C4-2B (cell line): ENCODE data around the gene XAGE1A.
"Not testable (repeated sequence)": the region's sequence is repeated elsewhere in the genome, so short reads cannot be mapped to it uniquely, and the experiment has no call there.

ENCODE experiments used
- H3K27ac ChIP-seq: fragments of 450-650 bp; 2 replicates; pipeline ENCODE4 v1.5.1; 2017
- ZFX ChIP-seq: fragments of 450-650 bp; IDR thresholded peaks from 2 replicates; pipeline ENCODE4 v1.6.1; 2017
- TF ChIP-seq, protein P1 (sequence below): fragments of 450-650 bp; conservative IDR thresholded peaks from 2 replicates; pipeline ENCODE4 v1.5.1; 2017; ENCODE audit warnings: mild to moderate bottlenecking

The XAGE1A gene

DNA sequence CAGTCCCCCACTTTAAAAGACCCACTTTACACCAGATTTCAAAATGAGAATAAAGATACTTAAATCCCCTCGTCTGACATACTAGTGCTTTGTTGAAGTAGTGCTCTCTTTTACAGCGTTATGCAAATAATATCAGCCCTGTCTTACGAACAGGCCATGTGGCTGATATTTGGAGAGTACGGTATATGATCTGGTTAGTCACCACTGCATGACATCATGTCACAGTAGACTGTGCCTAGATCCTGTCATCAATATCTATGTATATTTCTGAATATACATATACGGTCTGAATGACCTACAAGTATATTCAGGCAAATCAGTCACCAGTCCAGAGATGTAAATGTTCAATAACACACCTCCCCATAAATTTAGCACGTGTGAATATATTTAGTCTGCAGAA lies 46.7 kb downstream of the XAGE1A start:
- no peak for TF ChIP-seq ZFX
- TF ChIP-seq, protein P1, sequence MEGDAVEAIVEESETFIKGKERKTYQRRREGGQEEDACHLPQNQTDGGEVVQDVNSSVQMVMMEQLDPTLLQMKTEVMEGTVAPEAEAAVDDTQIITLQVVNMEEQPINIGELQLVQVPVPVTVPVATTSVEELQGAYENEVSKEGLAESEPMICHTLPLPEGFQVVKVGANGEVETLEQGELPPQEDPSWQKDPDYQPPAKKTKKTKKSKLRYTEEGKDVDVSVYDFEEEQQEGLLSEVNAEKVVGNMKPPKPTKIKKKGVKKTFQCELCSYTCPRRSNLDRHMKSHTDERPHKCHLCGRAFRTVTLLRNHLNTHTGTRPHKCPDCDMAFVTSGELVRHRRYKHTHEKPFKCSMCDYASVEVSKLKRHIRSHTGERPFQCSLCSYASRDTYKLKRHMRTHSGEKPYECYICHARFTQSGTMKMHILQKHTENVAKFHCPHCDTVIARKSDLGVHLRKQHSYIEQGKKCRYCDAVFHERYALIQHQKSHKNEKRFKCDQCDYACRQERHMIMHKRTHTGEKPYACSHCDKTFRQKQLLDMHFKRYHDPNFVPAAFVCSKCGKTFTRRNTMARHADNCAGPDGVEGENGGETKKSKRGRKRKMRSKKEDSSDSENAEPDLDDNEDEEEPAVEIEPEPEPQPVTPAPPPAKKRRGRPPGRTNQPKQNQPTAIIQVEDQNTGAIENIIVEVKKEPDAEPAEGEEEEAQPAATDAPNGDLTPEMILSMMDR, result no peak
- no peak overlapping the region for H3K27ac ChIP-seq

DNA sequence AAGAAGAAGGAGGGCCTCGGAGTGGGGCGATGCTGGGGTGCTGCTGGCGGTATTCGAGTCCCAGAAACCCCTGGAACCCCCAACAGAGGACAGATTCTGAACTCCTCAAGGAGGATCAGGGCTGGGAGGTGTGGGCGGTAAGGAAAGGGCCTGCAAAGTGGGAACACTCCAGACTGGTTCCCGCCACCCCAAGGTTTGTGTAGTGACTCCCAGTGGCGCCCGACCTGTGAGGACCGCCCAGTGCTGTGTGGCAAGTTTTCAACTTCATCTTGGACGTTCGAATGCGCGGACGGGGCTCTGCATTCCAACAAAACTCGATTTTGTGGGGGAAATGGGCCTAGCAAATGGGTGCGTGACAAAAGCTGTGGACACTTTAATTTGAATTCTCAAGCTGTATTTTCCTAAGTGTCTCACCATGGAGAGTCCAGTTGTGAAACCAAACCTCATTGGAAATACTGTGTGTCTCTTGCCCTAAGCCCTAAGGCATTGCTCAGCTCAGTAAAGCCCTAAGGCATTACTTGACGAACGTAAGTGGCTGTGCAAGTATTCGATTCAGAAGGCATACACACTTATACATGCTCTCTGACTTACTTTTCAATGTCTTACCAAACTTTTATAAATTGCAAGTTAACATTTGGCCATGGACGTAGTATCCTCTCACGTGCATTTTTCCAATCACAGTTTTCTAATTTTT lies 48.7 kb downstream of the XAGE1A start:
- TF ChIP-seq ZFX, result no peak
- TF ChIP-seq, protein P1, result no peak
- no peak overlapping the region for H3K27ac ChIP-seq

DNA sequence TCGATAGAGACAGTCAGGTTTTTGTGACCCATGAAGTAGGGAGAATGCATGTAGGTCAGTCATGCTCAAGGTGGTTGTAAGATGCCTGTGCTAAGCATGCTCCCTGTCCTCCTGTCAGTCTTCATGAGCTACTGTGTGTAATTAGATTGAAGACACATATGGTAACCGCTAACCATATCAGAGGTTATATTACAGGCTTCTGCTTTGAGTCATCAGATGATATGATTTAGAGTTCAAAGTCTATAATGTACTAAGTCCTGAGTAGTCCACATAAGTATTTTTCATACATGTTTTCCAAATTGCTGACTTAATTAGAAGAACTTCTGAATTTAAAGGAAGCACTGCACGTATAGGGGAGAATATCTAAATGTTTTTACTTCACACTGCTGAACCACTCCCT lies 53.2 kb downstream of the XAGE1A start:
- H3K27ac ChIP-seq, result not testable (repeated sequence)
